Fibroblast of skin of left biceps (primary cell): Measurements from ENCODE around the gene PSORS1C2.

ENCODE experiments used
- DNase-seq, 2 experiments: peaks; one replicate each; pipeline ENCODE4 v3.0.0-alpha.2; 2013; ENCODE audit warnings: low read depth in 2 of 2

PSORS1C2 gene

DNA sequence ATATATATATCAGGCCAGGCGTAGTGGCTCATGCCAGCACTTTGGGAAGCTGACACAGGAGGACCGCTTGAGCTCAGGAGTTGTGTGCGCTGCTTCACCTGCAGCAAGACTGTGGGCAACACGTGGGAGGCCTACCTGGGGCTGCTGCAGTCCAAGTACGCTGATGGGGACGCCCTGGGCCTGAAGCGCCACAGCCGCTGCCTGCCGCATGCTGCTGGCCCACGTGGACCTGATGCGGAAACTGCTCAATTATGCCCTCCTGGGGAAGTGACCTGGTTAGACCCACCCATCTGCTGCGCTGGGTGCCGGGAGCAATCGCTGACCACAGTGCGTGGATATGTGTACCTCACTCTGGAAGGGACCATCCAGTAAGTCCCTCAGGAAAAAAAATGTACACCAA lies 1.8 kb upstream of the PSORS1C2 start:
- DNase-seq = no peak

DNA sequence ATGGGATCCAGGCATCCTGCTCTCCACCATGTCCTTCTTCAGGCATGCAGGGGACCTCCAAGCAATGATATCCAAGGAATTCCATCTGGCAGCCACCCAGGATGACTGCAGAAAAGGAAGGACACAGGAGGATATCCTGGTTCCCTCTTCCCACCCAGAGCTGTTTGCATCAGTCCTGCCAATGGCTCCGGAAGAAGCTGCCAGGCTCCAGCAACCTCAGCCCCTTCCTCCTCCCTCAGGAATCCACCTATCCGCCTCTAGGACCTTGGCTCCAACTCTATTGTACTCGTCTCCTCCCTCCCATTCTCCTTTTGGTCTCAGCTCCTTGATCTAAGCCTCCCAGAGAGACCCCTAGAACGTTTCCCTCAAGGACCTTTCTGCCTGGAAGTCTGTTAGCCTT lies 733 bp upstream of the PSORS1C2 start:
- DNase-seq = peak; percentile 58 to 60

DNA sequence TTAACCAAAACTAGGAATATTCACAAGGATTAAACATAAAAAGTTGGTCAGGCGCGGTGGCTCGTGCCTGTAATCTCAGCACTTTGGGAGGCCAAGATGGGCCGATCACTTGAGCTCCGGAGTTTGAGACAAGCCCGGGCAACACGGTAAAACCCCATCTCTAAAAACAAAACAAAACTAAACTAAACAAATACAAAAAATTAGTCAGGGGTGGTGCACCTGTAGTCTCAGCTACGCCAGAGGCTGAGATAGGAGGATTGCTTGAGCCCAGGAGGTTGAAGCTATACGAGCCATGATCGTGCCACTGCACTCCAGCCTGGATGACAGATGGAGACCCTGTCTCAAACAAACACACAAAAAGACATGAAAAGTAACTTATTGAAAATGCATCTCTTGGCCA lies 3.2 kb downstream of the PSORS1C2 start:
- DNase-seq = no peak

DNA sequence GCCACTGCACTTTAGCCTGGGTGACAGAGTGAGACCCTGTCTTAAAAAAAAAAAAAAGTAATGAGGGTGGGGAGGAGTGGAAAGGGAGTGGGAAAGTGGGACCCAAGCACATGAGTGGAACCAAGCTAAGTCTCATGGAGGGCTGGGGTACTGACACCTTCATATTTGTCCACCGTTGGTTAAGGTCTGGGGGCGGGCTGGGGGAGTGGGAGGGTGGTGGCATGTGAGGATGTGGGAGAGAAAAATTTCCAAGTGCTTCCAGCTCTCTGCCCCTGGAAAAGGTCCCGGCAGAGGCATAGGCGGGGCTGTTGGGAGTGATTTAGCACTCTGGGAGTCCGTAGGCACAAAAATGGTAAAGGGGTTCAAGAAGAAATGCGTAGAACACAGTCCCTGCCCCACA lies 6.1 kb downstream of the PSORS1C2 start:
- no peak for DNase-seq

DNA sequence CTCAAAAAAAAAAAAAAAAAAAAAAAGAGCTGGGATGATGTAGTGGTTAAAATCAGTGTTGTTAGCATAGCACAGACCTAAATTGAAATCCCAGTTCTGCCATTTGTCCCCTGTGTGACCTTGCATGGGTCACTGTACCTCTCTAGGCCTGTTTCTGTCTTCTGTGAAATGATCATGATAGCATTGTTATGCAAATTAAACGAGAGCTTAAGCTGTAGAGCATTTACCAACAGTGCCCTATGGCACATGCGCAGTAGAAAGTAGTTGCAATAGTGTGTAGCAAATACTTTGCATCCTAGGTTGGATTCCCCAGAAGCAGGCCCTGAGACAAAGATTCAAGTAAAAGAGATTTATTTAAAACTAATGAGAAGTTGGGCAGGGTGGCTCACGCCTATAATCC lies 7.3 kb downstream of the PSORS1C2 start:
- DNase-seq = no peak

DNA sequence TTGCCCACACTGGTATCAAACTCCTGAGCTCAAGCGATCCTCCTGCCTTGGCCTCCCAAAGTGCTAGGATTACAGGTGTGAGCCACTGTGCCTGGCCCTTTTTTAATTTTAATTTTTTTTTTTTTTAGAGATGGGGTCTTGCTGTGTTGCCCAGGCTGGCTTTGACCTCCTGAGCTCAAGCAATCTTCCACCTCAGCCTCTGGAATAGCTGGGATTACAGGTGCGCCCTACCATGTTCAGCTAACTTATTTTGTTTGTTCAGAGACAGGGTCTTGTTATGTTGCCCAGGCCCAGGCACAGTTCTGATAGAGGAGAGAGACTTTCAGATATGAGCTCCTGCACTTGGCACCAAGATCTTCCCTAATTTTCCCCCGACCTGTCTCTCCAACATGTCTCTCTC lies 8.1 kb downstream of the PSORS1C2 start:
- DNase-seq = no peak

DNA sequence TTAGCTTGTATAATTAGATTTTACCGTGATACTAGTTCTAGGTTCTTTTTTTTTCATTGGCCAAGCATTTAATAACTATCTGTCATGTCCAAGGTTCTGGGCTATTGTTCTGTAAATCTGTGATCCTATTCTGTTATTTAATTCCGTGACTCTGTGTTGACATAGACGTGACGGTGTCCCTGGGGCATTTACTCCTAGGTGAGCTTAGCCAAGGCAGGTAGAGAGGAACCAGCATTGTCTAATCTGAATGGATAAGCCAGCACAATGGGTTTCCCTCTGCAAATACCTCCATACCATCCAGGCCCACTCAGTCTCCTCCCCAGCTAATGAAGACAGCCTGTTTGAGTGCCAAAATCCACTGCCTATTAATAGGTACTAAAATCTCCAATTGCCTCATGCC lies 9.7 kb downstream of the PSORS1C2 start:
- DNase-seq = no peak

DNA sequence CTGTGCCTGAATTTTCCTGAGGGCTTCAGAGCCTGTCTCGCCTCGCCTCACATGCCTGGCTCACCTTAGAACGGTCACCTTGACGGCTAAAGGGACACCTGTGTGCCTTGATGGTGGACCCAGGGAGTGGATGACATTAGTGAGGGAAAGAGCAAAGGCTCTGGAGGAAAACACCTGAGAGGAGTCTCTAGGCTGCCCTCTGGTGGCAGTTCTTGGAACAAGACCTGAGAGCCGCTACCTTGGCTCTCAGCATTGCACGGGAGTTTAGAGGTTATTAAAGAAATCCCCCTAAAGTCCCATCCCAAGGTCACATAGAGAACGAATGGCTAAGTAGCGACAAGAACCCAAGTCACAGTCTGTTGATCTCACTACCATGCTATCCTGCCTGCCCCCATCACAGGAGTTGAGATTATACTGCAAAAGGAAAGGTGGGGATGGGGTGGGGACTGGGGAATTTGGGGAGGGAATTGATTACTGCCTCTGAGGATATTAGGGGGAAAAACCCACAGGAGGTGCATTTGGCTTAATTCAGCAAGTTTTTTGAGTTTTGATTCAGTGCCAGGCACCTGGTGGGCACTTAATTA lies 10.7 kb downstream of the PSORS1C2 start:
- no peak for DNase-seq

DNA sequence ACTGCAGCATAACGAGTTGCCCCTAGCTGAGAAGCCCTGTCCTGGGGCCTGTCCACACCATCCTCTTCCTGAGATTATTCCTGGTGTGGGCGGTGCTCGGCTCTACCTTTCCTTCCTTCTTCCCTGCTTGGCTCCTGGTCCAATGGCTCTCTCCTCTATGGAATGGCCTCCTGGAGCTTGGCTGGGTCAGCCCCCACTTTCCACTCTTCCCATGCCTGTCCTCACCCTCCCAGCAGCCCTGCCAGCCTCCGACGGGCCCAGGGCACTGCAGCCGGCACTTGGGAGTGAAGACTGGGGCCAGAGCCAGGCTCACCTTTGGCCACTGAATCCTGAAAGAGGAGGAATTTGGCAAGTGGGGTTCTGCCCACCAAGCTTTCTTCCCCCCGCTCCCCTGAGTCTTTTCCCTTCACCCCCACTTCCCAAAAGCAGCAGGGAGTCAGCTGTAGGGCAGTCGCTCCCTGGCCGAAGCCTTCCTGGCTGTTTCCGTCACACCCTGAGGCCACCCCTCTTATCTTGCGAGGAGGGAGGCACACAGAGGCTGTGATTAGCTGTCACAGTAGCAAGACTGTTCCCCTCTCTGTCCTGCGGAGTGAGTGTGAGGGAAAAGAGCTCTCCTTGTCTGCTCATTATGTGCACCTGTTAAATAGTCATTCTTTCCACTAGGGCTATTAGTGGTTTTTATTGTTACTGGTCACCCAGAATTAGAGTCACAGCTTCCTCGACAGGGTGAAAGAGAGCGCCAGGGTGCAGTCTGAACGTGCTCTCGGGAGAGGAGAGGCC lies 12.3 kb downstream of the PSORS1C2 start:
- no peak for DNase-seq

DNA sequence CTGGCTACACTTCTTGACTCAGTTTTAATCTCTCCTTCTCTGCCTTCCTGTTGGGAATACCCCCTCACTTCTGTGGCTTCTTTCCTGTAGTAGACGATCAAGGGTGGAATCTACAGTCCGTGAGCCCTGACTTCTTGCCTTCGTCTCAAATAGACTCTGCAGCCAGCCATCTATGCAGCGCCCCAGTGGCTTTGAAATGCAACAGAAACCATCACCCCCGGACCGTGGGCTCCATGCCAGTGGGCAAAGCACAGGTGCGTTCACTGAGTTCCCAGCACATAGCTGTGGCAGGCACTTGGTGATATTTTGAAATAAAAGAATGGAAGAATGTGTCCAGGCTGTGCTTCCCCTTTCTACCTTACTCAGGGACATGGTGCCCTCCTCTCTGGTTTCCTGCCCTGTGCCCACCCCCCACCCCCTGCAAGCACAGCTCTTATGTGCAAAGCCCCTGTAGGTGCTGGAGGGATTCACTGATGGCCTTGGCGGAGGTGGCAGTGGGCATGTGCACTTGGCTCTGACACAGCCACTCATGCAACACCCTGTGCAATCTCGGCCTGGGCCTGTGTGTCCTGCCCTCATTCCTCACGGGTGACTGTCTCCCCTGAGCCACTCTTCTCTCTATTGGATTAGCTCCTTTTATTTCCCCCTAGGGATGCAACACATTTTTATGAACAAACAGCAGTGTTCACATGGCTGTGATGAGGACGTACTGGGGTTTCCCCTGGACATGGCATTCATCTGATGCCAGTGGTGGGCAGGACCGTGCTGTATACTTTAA lies 13.1 kb downstream of the PSORS1C2 start:
- DNase-seq = no peak

DNA sequence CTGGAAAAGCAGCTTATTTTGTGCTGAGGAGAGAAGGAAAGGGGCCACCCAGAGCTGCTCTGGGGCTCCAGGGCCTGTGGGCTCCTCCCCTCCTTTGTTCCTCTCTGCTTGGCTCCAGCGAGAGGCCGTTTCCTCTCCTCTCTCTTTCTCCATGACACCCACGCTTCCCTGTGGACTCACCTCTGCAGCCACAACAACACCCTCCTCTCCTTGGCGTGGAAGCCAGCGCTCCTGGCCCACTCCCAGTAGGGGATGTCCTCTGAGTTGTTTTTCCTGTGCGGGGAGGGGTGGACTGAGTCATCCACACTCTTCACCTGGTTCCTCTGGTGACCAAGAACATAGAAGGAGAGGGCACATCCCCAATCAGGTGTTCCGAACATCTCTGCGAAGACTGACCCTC lies 13.7 kb downstream of the PSORS1C2 start:
- no peak for DNase-seq

DNA sequence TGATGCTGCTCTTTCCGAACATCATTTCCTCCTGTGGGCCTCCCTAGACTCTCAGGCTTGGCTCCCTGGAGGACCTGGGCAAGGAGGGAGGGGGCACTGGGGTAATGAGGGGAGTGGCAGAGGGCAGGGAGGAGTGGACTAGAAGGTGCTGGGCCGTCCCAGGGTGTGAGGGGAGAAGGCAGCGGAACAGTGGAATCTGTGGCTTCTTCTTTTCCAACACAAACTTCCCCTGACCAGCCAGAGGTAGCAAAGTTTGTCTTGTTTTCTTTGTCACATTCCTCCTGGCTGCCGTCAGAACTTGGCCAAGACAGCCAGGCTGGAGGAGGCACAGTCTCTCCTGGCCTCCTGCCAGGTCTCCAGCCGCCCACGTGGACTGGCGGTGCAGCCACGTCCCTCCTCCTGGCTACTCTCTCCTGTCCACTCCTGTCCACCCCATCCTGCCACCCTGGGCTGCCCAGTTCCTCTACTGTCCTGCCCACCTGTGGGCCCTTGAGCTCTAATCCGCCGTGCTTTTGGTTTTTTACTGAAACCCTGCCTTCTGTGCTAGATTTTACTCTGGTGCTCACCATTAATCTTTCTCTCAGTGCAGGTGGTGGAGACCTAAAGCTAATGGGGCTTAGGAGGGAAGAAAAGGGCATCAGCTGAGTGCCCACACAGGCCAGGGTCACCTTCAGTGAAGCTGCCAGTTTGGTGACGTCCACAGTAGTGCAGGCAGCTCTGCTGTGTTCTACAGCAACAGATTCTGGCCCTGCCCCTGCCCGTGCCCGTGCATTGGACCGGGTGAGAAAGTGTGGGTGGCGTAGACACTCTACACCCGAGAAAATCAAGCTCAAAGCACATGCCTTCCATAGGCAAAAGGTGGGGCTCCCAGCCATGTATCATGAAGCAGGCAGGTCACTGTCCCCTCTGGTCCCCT lies 15.8 kb downstream of the PSORS1C2 start:
- no peak for DNase-seq

DNA sequence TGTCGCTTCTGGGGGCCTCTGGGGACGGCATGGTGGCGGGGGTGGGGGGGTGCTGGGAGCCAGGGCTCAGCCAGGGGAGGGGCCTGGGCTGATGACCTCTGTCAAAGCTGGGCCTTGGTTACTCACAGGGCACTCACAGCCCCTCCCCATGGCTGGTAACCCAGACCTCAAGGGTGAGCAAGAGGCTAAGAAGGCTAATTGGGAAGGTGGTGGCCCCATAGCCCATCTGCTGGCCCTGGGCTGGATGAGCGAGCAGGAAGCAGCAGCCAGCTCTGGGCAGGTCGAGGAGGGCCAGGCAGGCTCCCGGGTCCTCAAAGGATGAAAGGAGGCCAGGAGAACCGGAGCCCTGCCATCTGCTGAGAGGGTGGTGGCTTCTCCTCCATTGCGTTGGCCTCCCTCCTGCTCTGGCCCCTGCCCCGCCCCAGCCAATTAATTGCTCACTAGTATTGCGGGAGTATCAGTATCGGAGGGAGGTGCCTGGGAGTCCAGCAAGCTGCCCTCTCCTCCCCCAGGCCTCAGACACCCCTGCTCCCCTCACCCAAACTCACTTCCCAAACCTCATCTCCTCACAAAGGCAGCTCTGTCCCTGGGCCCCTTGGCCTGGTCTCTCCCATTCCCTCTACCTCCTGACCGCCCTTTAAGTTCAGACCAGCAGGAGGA lies 17.6 kb downstream of the PSORS1C2 start:
- DNase-seq = no peak

DNA sequence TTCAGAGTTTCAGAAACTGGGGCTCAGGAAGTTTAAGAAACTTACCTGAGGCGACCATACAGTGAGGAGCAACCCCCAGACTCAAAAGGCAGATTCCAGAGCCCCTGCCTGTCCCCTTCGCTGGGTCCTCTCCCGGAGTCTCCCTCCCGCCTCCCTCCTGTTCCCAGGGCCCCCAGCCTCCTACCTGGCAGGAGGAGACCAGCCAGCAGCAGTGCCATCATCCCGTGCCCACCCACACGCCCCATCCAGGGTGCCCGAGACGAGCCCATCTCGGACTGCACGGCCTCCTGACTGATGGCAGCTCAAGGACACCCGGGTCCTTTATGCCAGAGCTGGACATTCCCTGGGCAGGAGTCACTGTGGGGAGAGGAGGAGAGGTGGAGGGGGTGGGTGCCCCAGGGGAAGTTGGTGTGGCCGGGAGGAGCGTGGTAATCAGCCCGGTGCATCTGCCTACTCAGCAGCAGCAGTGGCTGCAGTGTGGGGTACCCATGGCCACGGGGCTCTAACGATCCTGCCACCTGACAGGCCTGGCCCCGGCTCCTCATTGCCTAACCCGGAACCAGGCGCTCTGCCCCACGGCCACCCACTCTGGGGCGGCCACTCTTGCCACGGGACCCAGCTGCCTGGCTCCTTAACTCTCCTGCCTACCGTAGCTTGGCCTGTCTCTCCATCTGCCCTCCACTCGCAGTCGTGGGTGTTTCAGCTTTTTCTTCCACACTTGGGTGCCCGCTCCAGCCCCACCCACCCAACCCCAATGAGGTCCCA lies 18.5 kb downstream of the PSORS1C2 start, which contains the start of gene CDSN:
CDSN (minus strand) TSS at position 296 of the 765 bp plus-strand sequence; CDS start at position 269, 27 bp downstream.
- DNase-seq = no peak

DNA sequence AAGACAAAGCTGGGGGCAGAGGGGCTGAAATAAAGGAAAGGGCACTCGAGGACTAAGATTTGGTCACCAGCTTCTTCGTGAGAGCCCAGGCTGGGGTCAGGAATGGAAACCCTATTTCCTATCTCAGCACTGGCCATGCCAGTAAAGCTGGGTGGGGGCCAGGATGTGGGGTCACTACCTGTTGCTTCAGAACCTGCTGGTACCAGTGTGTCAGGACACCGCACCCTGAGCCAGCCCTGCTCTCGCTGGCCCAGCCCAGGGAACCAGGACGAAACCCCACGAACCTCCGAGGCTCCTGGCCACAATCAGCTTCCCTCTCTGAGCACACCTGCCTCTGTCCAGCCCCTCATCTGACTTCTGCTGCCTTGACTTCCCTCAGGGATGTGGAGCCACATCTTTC lies 20.7 kb downstream of the PSORS1C2 start:
- DNase-seq = no peak

DNA sequence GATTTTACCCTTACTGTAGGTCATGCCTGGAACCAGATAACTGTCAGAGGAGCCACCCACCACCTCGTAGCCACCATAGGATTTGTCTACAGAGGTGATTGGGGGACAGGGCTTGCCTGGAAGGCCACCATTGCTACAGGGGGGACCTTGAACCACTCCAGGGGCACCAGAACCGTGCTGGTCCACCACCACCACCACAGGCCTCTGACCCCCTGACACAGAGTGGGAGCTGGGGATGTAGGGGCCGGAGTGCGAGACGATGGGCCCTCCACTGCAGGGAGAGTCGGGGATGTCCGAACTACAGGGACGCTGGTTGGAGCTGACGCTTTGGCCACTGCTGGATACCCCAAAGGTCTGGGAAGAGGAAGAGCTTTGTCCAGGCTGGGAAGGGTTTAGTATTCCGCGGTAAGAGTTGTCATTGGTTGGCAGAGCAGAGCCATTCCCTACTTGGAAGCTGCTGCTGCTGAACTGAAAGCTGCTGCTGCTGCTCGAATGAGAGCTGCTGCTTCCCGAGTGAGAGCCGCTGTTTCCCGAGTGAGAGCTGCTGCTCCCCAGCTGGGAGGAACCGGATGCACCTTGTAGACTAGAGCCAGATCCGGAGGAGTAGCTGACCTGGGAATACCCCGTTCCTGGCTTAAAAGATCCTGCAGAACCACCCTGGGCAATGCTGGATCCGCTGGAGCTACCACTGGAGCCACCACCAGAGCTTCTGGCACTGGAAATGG lies 22.0 kb downstream of the PSORS1C2 start:
- DNase-seq = no peak

DNA sequence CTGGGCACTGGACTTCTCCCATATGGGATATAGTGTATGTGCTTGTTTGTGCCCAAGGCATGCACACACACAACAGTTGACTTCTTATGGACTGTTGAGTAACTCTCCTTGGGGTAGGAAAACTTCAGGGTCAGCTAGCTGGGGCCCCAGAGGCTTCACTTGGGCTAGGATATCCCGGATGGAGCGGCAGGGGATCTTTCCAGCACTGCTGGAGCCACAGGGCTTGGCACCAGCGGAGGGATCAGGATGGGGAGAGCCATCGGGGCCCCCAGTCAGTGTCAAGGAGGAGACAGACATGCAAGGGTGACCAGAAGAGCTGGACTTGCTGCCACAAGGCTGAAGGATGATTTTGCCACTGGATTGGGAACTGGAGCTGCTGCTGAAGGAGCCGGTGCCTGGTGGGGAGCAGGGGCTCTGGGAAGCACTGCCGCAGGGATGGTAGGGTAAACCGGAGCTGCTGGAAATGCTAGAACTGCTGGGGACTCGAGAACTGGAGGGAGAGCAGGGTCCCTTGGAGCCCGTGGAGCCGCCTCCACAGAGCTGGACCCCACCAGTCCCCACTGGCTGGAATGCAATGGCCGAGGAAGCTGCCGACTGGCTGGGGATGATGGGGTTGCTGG lies 22.8 kb downstream of the PSORS1C2 start:
- no peak for DNase-seq

DNA sequence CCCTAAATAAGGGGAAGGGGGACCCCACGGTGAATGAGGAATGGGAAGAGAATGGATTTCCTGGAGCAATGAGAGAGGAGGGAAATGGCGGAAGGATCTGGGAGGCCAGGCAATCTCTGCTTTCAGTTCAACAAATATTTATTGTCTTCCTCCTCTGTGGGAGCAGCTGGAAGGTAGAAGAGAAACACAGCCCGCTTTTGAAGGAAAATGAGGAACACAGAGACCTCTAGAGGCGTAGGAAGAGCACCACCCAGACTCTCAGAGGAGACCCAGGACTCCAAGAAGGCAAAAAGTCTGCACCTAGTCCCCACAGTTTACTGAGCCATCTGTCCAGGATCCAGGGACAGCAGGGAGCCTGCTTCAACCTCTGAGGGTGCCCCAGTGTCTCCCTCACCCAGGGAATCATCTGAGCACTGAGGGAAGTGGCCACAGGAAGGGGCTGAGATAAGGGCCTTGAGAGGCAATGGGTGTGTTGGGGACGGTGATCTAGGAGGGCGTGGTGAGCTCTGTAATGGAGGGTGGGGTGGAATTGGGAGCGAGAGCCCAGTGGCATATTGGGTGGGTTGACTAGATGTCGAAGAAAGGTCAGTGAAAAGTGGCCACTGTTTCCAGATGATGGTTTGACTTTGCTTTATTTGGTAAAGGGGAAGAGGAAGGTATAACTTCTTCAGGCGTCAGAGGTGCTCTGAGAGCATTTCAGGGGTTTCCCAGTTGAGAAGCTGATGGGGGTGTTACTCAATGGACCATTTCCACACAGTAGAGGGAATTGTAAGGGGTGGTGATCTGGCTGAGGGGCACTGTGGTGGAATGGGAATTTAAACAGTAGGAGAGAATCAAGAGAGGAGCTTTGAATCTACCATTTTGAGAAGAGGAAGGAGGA lies 23.7 kb downstream of the PSORS1C2 start:
- no peak for DNase-seq
